Islet precursor cell (in vitro differentiated cells): Measurements from ENCODE around the gene ABLIM1.

Experiments
- DNase-seq: peaks from one replicate; pipeline ENCODE4 v3.0.0-alpha.2; 2018

Gene ABLIM1

GRCh38 chr10:114645706-114646105, 12.4 kb downstream of the ABLIM1 start:
- DNase-seq = no peak

GRCh38 chr10:114643158-114643557, 14.9 kb downstream of the ABLIM1 start:
- no peak for DNase-seq

- DNase-seq = no peak
Observed at GRCh38 chr10:114642729-114643128, 15.3 kb downstream of the ABLIM1 start.

- no peak for DNase-seq
Observed at GRCh38 chr10:114638821-114639625, 19.1 kb downstream of the ABLIM1 start.

GRCh38 chr10:114635797-114636550, 22.1 kb downstream of the ABLIM1 start:
- peak; percentile 47 for DNase-seq

- DNase-seq = peak; percentile 52
Observed at GRCh38 chr10:114635101-114635500, 23.0 kb downstream of the ABLIM1 start.

- DNase-seq = peak; percentile 94
Observed at GRCh38 chr10:114634609-114634979, 23.5 kb downstream of the ABLIM1 start.

- DNase-seq = peak; percentile 94
Observed at GRCh38 chr10:114632869-114633715, 25.0 kb downstream of the ABLIM1 start.

GRCh38 chr10:114631666-114632417, 26.2 kb downstream of the ABLIM1 start:
- peak; percentile 90 for DNase-seq

GRCh38 chr10:114631090-114631665, 26.9 kb downstream of the ABLIM1 start:
- no peak for DNase-seq

GRCh38 chr10:114629824-114630730, 28.0 kb downstream of the ABLIM1 start:
- no peak for DNase-seq

- no peak for DNase-seq
Observed at GRCh38 chr10:114629083-114629823, 28.8 kb downstream of the ABLIM1 start.

- DNase-seq = no peak
Observed at GRCh38 chr10:114628106-114628505, 30.0 kb downstream of the ABLIM1 start.

GRCh38 chr10:114626841-114627240, 31.2 kb downstream of the ABLIM1 start:
- no peak for DNase-seq

- DNase-seq = no peak
Observed at GRCh38 chr10:114624951-114625780, 32.9 kb downstream of the ABLIM1 start.

- no peak for DNase-seq
Observed at GRCh38 chr10:114624422-114624821, 33.7 kb downstream of the ABLIM1 start.

- DNase-seq = peak; percentile 78
Observed at GRCh38 chr10:114623661-114624294, 34.3 kb downstream of the ABLIM1 start.

GRCh38 chr10:114623155-114623554, 34.9 kb downstream of the ABLIM1 start:
- no peak for DNase-seq

- no peak for DNase-seq
Observed at GRCh38 chr10:114618722-114619121, 39.4 kb downstream of the ABLIM1 start.
